HG03045 (cell line): ENCODE measurements around the gene USF3.
A peak's percentile ranks its signal among the peaks of the same experiment; 100 is the strongest.

ENCODE experiments used
- ATAC-seq: cut with Tn5 transposase; IDR thresholded peaks from one replicate; pipeline ENCODE4 v1.9.1; 2021; ENCODE audit warnings: mild to moderate bottlenecking, moderate library complexity; ENCODE audit not compliant: unreplicated experiment

USF3 gene

GRCh38 chr3:113698956-113699355 lies 2.5 kb upstream of the USF3 start:
- ATAC-seq, result no peak

GRCh38 chr3:113698213-113698742 lies 1.8 kb upstream of the USF3 start:
- no peak for ATAC-seq

DNA sequence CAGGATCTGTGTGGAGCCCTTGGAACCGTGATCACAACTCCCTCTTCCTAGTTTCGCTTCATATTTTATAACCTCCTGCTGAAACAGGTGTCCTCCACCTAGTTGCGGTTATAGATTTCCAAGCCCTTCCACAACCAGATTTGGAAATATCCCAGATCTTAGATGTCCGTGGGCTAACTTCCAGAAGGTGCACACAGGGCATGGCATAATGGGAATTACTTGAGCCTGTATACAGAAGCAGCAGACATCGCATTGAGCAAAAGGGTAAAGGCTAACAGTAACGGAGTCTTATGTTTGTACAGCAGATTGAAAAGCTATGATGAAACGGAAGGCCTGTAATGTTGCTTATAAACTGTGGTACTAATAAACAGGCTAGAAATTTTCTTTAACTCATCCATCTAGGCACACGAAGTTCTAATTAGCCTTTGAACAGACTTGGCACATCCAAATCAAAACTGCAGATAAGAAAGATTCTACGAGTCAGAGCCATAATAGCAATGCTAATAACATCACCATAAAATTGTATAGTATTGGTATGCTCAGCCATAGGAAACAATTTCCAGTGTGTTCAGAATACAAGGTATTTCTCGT lies 1.2 kb upstream of the USF3 start:
- no peak for ATAC-seq

- peak; percentile 93 for ATAC-seq
Observed at GRCh38 chr3:113696658-113697499, 437 bp upstream of the USF3 start.

DNA sequence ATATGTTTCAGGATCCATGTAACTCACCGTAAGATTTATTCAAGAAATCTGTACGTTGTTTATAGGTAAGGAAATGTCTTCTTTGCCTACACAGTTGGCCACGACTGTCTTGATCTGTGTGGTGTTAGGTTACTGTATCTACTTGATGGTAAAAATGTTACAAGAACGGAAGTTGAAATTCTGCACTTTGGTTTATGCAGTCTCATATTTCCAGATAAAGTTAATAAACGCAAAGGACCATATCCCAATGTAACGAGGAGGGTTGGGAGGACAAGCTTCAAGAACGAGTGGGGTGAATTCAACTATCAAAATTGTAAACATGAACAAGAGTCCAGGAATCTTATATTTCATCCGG lies 1.0 kb downstream of the USF3 start:
- ATAC-seq, result no peak

GRCh38 chr3:113690482-113690881 lies 6.0 kb downstream of the USF3 start:
- no peak for ATAC-seq

DNA sequence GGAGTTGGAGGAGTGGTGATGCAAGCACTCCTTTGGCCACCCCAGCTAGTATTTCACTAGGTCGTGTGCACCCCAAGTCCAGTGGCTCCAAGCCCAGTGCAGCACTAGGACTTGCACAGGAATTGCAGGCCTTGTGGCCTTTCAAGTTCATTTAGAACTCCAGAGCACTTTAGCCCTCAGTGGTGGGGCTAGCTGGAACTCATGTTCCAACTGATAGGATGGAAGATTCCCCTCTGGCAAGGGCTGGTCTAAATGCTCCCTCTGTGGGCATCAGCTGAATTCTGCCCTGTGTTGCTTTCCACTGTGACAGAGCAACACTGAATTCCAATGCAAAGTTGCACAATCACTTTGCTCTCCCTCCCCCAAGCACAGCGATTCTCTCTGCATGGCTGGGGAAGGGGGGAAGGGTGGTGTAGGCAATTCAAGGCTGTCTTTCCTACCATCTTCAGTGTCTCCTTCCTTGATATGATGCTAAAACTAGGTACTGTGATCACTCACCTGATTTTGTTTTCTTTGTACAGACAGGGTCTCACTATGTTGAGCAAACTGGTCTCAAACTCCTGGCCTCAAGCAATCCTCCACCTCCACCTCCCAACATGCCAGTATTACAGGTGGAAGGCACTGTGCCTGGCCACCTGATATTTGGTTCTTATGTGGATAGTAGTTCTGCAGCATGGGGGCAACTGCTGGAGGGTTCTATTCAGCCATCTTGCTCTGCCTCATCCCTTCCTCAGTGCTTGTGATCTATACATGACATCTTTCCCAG lies 10.3 kb downstream of the USF3 start:
- ATAC-seq, result no peak

GRCh38 chr3:113685124-113685523 lies 11.3 kb downstream of the USF3 start:
- ATAC-seq, result no peak

- no peak for ATAC-seq
Observed at GRCh38 chr3:113684271-113684819, 12.1 kb downstream of the USF3 start.

DNA sequence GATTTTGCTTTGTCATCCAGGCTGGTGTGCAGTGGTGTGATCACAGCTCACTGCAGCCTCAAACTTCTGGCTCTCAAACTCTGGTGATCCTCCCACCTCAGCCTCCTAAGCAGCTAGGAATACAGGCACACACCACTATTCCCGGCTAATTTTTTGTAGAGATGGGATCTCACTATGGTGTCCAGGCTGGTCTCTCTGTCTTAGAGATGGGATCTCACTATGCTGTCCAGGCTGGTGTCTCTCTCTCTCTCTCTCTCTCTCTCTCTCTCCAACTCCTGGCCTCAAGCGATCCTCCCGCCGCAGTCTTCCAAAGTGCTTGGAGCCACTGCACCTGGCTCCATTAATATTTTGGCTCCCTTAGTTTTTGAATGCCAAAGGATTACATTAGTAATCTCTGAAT lies 17.7 kb downstream of the USF3 start:
- no peak for ATAC-seq

DNA sequence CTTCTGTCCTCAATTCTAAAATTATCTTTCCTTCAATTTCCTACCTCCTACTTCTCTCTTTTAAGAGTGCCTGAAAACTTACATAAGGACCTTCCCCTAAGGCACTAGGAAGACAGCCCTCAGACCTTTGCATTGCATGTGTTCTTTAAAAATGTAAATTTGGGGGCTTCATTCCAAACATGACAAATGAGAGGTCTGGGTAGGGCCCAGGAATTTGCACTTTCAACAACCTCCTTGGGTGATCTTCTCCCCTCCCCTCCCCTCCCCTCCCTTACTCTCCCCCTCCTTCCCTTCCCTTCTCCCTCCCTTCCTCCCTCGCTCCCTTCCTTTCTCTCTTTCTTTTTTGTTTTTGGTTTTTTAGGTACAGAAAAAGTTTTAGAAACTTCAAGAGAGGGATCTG lies 18.7 kb downstream of the USF3 start:
- no peak for ATAC-seq

DNA sequence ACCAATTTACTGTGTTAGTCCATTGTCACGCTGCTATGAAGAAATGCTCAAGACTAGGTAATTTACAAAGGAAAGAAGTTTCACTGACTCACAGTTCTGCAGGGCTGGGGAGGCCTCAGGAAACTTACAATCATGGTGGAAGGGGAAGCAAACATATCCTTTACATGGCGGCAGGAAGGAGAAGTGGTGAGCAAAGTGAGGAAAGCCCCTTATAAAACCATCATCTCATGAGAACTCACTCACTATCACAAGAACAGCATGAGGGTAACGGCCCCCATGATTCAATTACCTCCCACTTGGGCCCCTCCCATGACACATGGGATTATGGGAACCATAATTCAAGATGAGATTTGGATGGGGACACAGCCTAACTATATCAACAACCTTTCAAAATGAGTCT lies 20.2 kb downstream of the USF3 start:
- ATAC-seq, result no peak

DNA sequence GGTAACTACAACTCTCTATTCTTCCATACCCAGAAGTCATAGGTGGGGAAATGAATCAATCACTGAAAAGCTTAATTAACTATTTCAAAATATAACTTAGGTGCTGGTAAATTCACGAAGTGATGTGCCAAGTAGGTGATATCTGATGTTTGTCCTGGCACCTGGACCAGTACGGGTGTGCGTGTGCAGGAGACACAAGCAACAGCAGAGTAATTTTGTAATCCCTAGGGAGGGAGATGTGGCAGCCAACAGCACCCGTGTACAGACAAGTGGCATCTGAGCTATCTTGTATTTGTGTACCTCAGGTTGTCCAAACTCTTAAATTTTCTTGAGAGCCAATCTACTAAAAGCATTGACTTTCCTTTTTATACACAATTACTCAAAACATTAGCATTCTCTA lies 22.8 kb downstream of the USF3 start:
- ATAC-seq, result no peak

DNA sequence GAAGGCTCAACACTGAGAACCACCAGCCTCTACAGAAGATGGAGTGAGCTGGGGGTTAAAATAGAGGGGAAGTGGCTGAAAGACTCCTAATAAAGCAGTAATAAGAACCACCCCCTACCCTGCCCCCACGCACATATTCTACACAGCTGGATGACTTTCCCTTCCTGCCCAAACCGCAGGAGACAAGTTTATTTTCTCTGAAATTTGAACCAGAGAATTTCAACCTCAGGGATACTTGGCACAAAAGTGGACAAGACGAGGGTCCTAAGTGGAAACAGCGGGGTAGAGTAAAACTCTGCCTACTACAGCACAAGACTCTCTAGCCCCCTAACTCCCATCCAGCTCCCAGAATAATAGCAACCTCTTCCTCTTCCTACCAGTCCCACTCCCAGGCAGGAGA lies 28.4 kb downstream of the USF3 start:
- ATAC-seq, result no peak

- ATAC-seq, result no peak
Observed at GRCh38 chr3:113664523-113665094, 31.8 kb downstream of the USF3 start.

GRCh38 chr3:113663761-113664160 lies 32.7 kb downstream of the USF3 start:
- no peak for ATAC-seq

GRCh38 chr3:113663324-113663750 lies 33.1 kb downstream of the USF3 start:
- ATAC-seq, result no peak

GRCh38 chr3:113662824-113663223 lies 33.6 kb downstream of the USF3 start:
- ATAC-seq, result no peak

- no peak for ATAC-seq
Observed at GRCh38 chr3:113660896-113661295, 35.5 kb downstream of the USF3 start.

DNA sequence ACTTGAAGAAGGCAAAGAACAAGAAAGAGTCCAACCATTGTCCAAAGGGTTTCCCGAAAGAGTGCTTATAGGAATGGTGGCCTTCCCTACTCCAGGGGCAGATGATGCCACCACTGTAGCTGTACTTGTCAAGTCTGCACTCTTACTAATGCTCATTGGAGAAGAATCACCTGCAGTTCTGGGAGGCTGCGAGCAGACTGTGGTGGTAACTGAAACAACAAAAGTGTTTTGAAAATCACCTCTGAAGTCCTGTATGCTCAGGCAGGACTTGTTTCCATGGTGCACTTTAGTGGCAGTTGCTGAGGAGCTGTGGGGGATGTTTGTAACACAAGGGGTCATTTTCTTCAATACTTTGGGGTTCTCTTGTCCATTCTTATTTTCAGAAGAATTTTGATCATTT lies 36.0 kb downstream of the USF3 start:
- no peak for ATAC-seq

- ATAC-seq, result no peak
Observed at GRCh38 chr3:113659996-113660395, 36.4 kb downstream of the USF3 start.
